HepG2 (cell line): Measurements from ENCODE around the gene EMID1. TPM values are rescaled to one million over a fixed set of nuclear protein-coding genes. Genes with fewer than 3 reads are reported as not detected.

Source experiments
- ATAC-seq: fragments of 200-7000 bp; cut with Tn5 transposase; 3 replicates; pipeline ENCODE4 v1.9.1; 2020; ENCODE audit warnings: mild to moderate bottlenecking, moderate library complexity
- BruUV-seq: library from RNA; stranded (reverse); fragments of 400-500 nt; replicated peaks from 2 replicates; lab custom pipeline; 2021; lab: Mats Ljungman, UMichigan
- CTCF ChIA-PET: fragments of 300-600 bp; formaldehyde crosslinking; extraction: SDS; loops from one replicate; lab custom pipeline; 2021; ENCODE audit warnings: low total read pairs, inconsistent platforms, low intra/inter-chr PET ratio; lab: Yijun Ruan, JAX
- POLR2A ChIA-PET: fragments of 350-600 bp; sonication (Branson Sonifier 250); formaldehyde crosslinking; loops from one replicate; lab custom pipeline; 2020; ENCODE audit warnings: antibody characterized with exemption, inconsistent platforms; lab: Yijun Ruan, JAX
- DNase-seq: peaks from one replicate; pipeline ENCODE4 v3.0.0-alpha.2; 2015; ENCODE audit warnings: low spot score
- FAIRE-seq: peaks from 3 replicates; lab custom pipeline; 2011; peaks lifted over from hg19 to GRCh38; lab: Jason Lieb, UNC
- H2AFZ ChIP-seq: one replicate; pipeline ENCODE4 v1.6.1; 2011; ENCODE audit warnings: low read length, inconsistent platforms
- H3K27ac ChIP-seq: fragments of 300-600 bp; 3 replicates; pipeline ENCODE4 v1.8.0; 2011; ENCODE audit warnings: mixed run types, mild to moderate bottlenecking, mixed read lengths, low read length, inconsistent platforms; ENCODE audit not compliant: insufficient read depth; ENCODE audit errors: extremely low read length
- H3K27me3 ChIP-seq, 2 experiments: fragments of 200-600 bp in 1 of 2; 2 replicates in 1 of 2; 3 replicates in 1 of 2; pipeline versions ENCODE4 v1.6.0 to v1.8.0; 2011; ENCODE audit warnings: low read length in 2 of 2, mild to moderate bottlenecking in 2 of 2, moderate library complexity in 2 of 2, inconsistent platforms in 1 of 2; ENCODE audit not compliant: insufficient read depth in 2 of 2, control insufficient read depth in 1 of 2
- H3K36me3 ChIP-seq, 2 experiments: fragments of 200-600 bp in 1 of 2; replicated peaks in 1 of 2; 2 replicates in 1 of 2; 3 replicates in 1 of 2; pipeline versions ENCODE4 v1.5.1 to v1.8.0; 2011; ENCODE audit warnings: low read length in 2 of 2, inconsistent platforms in 1 of 2; ENCODE audit not compliant: insufficient read depth in 2 of 2, control insufficient read depth in 1 of 2
- H3K4me1 ChIP-seq: 2 replicates; pipeline ENCODE4 v1.5.1; 2012; ENCODE audit warnings: low read length, inconsistent platforms; ENCODE audit not compliant: insufficient read depth
- H3K4me2 ChIP-seq: 2 replicates; pipeline ENCODE4 v1.6.0; 2011; ENCODE audit warnings: low read depth, low read length, inconsistent platforms
- H3K4me3 ChIP-seq, 3 experiments: fragments of 200-600 bp in 1 of 3; sonication (generic), shearing (Covaris generic) in 1 of 3; replicated peaks in 1 of 3; 2 replicates each; pipeline ENCODE4 v1.5.1; 2011 to 2016; ENCODE audit warnings: low read length in 3 of 3, inconsistent platforms in 2 of 3, low read depth in 2 of 3, mild to moderate bottlenecking in 2 of 3, control low read depth in 1 of 3, mixed read lengths in 1 of 3; ENCODE audit not compliant: insufficient read depth in 1 of 3
- H3K79me2 ChIP-seq: one replicate; pipeline ENCODE4 v1.6.1; 2011; ENCODE audit warnings: low read length, inconsistent platforms; ENCODE audit not compliant: insufficient read depth
- H3K9ac ChIP-seq: 2 replicates; pipeline ENCODE4 v1.6.0; 2011; ENCODE audit warnings: mild to moderate bottlenecking, low read depth, low read length, inconsistent platforms; ENCODE audit not compliant: insufficient read depth
- H3K9me3 ChIP-seq: 2 replicates; pipeline ENCODE4 v1.5.1; 2012; ENCODE audit warnings: mild to moderate bottlenecking, low read length
- H4K20me1 ChIP-seq: 2 replicates; pipeline ENCODE4 v1.6.0; 2011; ENCODE audit warnings: inconsistent platforms, mild to moderate bottlenecking, low read length, moderate library complexity; ENCODE audit not compliant: insufficient read depth
- ELF4 ChIP-seq: sonication (generic); formaldehyde crosslinking; IDR thresholded peaks from 2 replicates; pipeline ENCODE4 v1.5.0; 2020; ENCODE audit warnings: missing genetic modification reagents, mild to moderate bottlenecking, moderate library complexity, borderline replicate concordance
- GATAD2A ChIP-seq: IDR thresholded peaks from 2 replicates; pipeline ENCODE4 v1.6.1; 2016
- HINFP ChIP-seq: sonication (generic); formaldehyde crosslinking; IDR thresholded peaks from 2 replicates; pipeline ENCODE4 v1.4.0; 2020; ENCODE audit warnings: low read depth, mild to moderate bottlenecking, missing genetic modification reagents
- HNF1B ChIP-seq: sonication (generic); formaldehyde crosslinking; IDR thresholded peaks from 2 replicates; pipeline ENCODE4 v1.5.1; 2020; ENCODE audit warnings: mild to moderate bottlenecking, moderate library complexity, missing genetic modification reagents
- MYPOP ChIP-seq: sonication (generic); formaldehyde crosslinking; IDR thresholded peaks from 2 replicates; pipeline ENCODE4 v1.8.1; 2023; ENCODE audit warnings: mild to moderate bottlenecking, moderate library complexity, missing genetic modification reagents
- RFX3 ChIP-seq: IDR thresholded peaks from 2 replicates; pipeline ENCODE4 v1.6.1; 2016; ENCODE audit warnings: missing biosample characterization, missing genetic modification reagents
- SNAPC4 ChIP-seq: sonication (generic); formaldehyde crosslinking; IDR thresholded peaks from 2 replicates; pipeline ENCODE4 v1.4.0; 2020; ENCODE audit warnings: mild to moderate bottlenecking, missing genetic modification reagents
- ZXDC ChIP-seq: sonication (generic); formaldehyde crosslinking; IDR thresholded peaks from 2 replicates; pipeline ENCODE4 v1.5.0; 2020; ENCODE audit warnings: mild to moderate bottlenecking, missing genetic modification reagents
- WGBS: methylation state at CpG from one replicate; pipeline ENCODE4 v1.1.6; 2017; ENCODE audit warnings: low lambda C conversion rate; 5-methylcytosine and 5-hydroxymethylcytosine counted together
- in situ Hi-C: cut with HindIII; loops from 2 replicates; pipeline ENCODE4 v1.10.0; 2017; ENCODE audit warnings: low pct_unique_long_range_greater_than_20kb; ENCODE audit not compliant: extremely low pct_ligation_motif_present
- intact Hi-C: fragments of 100-400 bp; cut with micrococcal nuclease; formaldehyde crosslinking; loops from one replicate; pipeline ENCODE4 v1.10.0; 2022; ENCODE audit not compliant: unreplicated experiment
- polyA plus RNA-seq, 8 experiments: library from polyadenylated mRNA; depleted of rRNA in 3 of 8; stranded (reverse) in 7 of 8; unstranded in 1 of 8; fragments of >200 nt; fragmentation: Illumina TruSeq in 4 of 8; extraction: Trizol in 4 of 8; gene quantifications; 2 replicates each; pipeline versions ENCODE4 v1.2.1 to v1.2.3, GENCODE V29; 2011 to 2016; ENCODE audit warnings: low read depth in 4 of 8, missing spikeins in 1 of 8, mixed read lengths in 1 of 8; ENCODE audit not compliant: insufficient read depth in 1 of 8
- total RNA-seq, 5 experiments: library from RNA; depleted of rRNA; stranded (reverse); fragments of >200 nt; fragmentation: Illumina TruSeq; extraction: Trizol; gene quantifications; 2 replicates each; pipeline ENCODE4 v1.2.3, GENCODE V29; 2016; ENCODE audit warnings: low read depth in 1 of 5

Gene EMID1
- total and polyA plus RNA-seq, 2 of the 13 experiments (the other 11 are each of a cell fraction or from before 2014, with no cell fraction given): 0.45 to 0.82 TPM

GRCh38 chr22:29202212-29203192, 3.2 kb upstream of the EMID1 start:
- H3K4me1 ChIP-seq: peaks cover 41% of the 10 kb centered on the region
- no peak overlapping the region for H3K27ac ChIP-seq
- no peaks in the 10 kb centered on the region for H4K20me1 ChIP-seq
- WGBS: 16% methylated on average over 11 of the region's 24 CpGs
- intact Hi-C loops (loop anchor here (1.0 kb wide), 1 partner anchor 43 kb away; no protein-coding TSS in a partner anchor), in situ Hi-C loops (loop anchor here (5.0 kb wide), 1 partner anchor 45 kb away; no protein-coding TSS in a partner anchor)
- peak overlapping the region; percentile 87 for H2AFZ ChIP-seq
- FAIRE-seq (peak; percentile 55), DNase-seq (peak; percentile 38), ATAC-seq (peak; percentile 61)
- POLR2A ChIA-PET: interaction anchor here (1.9 kb wide), 1 partner anchor 43 kb away, joined by 5 read pairs; no protein-coding TSS in a partner anchor
- H3K9me3 ChIP-seq: no peaks in the 10 kb centered on the region
- no peaks in the 10 kb centered on the region for H3K36me3 ChIP-seq
- peak overlapping the region; percentile 69 for H3K4me2 ChIP-seq
- peak overlapping the region in 2 of 3 experiments; percentile 11 to 61; a peak in 2 of 6 replicates for H3K4me3 ChIP-seq
- CTCF ChIA-PET: interaction anchor here (1.0 to 1.7 kb wide), 2 partner anchors 30 to 43 kb away, joined by 3 to 18 read pairs; no protein-coding TSS in a partner anchor
- H3K27me3 ChIP-seq: peaks cover 7 to 37% of the 10 kb centered on the region in 2 experiments; a peak in 4 of 5 replicates
- H3K9ac ChIP-seq: peak overlapping the region; percentile 22; the same call in 1 of the 2 replicates
- no TSS peak for BruUV-seq
- no peaks in the 10 kb centered on the region for H3K79me2 ChIP-seq
- TF ChIP-seq GATAD2A (CRISPR knock-in tag) (peak; percentile 31; the same call in 1 of the 2 replicates), RFX3 (CRISPR knock-in tag) (no peak), HINFP (CRISPR knock-in tag) (no peak), ZXDC (CRISPR knock-in tag) (no peak), MYPOP (CRISPR knock-in tag) (no peak), SNAPC4 (no peak), HNF1B (0 out of 2 replicates have a peak, but pooled peaks have one; percentile 36), ELF4 (no peak)
